Measurements from ENCODE around the gene RRP15.

The RRP15 gene

DNA sequence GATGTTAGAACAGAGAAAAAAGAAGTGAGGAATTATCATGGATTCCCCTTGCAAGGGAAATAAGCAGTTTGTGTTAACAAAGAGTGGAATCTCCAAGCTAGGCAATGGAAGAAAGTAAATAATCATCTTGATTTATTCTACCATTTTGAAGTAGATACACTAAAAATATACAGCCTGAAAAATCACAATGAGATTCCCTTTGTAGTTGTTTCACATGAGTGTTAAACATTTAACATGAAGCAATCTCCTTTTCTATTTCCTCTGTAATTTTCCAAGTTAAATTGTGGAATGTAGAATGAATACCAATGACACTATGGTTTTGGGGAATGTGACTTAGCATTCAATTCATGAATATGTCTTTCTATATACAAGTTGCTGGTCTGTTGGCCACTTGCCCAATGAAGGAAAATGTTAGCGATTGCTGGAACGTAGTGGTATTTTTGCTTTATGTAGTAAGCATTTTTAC lies 65.7 kb downstream of the RRP15 start:
- H3K27ac ChIP-seq: no peak overlapping the region
- no peak for TF ChIP-seq CTCF (conservative IDR thresholded peaks at IDR 0.05)

- no peak overlapping the region for H3K27ac ChIP-seq
- no peak for TF ChIP-seq CTCF (conservative IDR thresholded peaks at IDR 0.05)
These were observed 66.4 kb downstream of the RRP15 start for GRCh38 chr1:218351391-218352074.

DNA sequence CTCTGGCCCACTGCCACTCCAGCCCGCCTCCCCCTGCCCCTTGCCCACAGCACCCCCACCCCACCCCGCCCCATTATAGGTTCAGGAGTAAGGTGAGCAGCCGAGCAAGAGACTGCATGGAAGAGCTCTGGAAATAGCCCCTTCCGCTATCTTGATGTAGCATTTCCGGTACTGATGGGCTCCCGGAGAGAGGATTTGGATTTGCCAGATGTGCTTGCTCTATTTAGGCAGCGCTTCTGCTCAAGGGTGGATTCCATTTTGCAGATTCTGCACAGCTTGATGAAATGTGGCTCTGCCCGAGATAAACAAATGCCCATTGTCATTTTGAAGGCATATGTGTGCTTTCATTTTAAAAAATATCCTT lies 67.0 kb downstream of the RRP15 start:
- H3K27ac ChIP-seq: no peak overlapping the region
- TF ChIP-seq CTCF (conservative IDR thresholded peaks at IDR 0.05): no peak

- TF ChIP-seq CTCF (conservative IDR thresholded peaks at IDR 0.05): no peak
These were observed 68.6 kb downstream of the RRP15 start for GRCh38 chr1:218353656-218354055.

DNA sequence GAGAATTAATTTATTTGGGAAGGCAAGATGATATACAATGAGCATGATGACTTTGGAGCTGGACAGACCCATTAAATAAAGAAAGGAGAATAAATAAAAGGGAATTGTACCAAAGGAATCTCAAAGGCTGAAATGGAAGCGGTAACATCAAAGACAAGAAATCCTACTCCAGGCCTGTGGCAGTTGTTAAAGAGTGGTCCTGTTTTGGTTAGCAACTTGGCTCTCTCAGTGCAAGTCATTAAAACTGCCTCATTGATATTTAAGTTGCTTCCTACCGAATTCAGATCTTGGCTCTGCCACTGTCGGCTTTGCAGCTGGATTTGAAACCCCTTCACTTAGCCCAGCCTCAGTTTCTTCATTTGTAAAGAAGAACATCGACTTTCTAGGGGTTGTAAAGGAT lies 70.2 kb downstream of the RRP15 start:
- no peak overlapping the region for H3K27ac ChIP-seq

More at GRCh38 chr1:218353656-218354055, 68.6 kb downstream of the RRP15 start:
- H3K27ac ChIP-seq: no peak overlapping the region

DNA sequence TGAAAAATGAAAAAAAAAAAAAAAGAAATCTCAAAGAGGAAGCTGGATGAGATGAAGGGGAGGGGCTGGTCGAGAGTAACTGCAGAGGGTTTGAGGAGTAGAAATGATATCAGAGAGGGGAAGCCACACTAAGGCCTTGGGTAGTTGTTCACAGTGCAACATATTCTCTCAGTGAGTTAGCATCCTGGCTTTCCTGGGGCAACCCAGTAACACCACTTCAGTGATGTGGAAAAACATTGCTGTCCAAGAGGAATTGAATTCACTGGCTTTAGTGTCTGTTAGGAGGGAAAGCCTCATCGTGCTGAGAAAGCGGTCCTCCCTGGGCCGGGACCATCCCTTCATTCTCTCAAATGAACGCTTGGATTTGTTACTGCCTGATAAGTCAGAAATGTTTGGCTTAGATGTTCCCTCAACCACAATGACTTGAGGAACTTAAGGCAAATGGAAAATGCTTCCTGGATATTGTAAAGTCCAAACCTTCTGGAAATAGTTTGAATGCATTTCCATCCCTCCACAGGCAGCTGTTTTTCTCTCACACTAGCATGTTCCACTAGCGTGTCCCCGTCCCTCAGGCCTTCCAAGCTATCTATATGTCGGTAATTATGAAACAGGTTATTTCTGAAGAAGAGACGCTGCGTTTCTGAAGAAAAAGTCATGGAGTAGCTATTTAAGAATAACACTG lies 72.3 kb downstream of the RRP15 start:
- no peak overlapping the region for H3K27ac ChIP-seq
- TF ChIP-seq CTCF (conservative IDR thresholded peaks at IDR 0.05): no peak

More for the DNA sequence above, 70.2 kb downstream of the RRP15 start:
- TF ChIP-seq CTCF (conservative IDR thresholded peaks at IDR 0.05): no peak

GRCh38 chr1:218357893-218358232 lies 72.8 kb downstream of the RRP15 start:
- no peak overlapping the region for H3K27ac ChIP-seq

More at GRCh38 chr1:218357893-218358232, 72.8 kb downstream of the RRP15 start:
- no peak for TF ChIP-seq CTCF (conservative IDR thresholded peaks at IDR 0.05)
